ENCODE measurements around the gene VHLL. TPM values are rescaled to one million over a fixed set of nuclear protein-coding genes. Genes with fewer than 3 reads are reported as not detected.
A peak's percentile ranks its signal among the peaks of the same experiment; 100 is the strongest.

VHLL gene
- total and polyA plus RNA-seq, 2 of the 13 experiments (the other 11 are each of a cell fraction or from before 2014, with no cell fraction given): 0.24 TPM; not detected in 1

DNA sequence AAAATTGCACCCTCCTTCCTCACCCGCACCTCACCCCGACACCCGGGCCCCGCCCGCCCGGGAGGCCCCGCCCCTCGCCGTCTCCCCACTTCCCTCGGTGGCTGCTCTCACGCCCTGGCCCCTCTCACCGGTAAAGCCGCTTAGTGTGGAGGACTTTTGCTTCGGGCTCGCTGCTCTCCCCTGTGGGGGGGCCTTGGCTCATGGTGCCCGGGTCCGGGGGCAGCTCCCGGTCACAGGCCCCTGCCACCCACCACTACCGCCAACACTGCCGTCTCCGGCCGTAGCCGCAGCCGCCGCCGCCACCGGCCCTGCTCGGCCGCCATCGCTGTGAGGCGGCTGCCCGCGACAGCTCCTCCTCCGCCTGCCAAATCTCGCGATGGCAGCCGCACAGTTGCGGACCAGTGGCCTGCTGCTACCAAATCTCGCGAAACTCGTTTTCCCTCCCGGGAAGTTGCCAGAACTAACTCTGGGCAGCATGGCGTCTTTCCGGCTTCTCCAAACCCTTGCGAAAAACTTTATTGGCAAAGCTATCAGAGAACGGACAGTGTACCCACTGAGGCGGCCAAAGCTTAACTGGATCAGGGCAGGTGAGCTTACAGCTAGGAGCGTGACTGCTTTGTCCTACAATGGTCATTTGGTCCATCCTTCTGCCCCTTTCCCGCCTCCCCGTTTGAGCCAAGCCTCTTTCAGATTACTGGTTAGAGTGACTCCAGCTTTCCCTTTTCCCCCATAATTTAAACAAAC lies 16.5 kb downstream of the VHLL start, which contains the start of gene SMG5 (continued):
- TF ChIP-seq NFE2L1 (CRISPR knock-in tag; IDR thresholded peaks at IDR 0.05; ENCODE audit: borderline replicate concordance) (no peak), SCMH1 (CRISPR knock-in tag; IDR thresholded peaks at IDR 0.05; ENCODE audit: borderline replicate concordance) (no peak), FOXP1 (IDR thresholded peaks at IDR 0.05) (no peak), FOXP1 (CRISPR knock-in tag; IDR thresholded peaks at IDR 0.05) (no peak), ZNF841 (CRISPR knock-in tag; IDR thresholded peaks at IDR 0.05; ENCODE audit: borderline replicate concordance) (no peak), CSRNP1 (CRISPR knock-in tag; IDR thresholded peaks at IDR 0.05) (no peak), MBD4 (IDR thresholded peaks at IDR 0.05; ENCODE audit: borderline replicate concordance, low read length) (no peak), KMT2B (CRISPR knock-in tag; IDR thresholded peaks at IDR 0.05) (peak; percentile 86), EEA1 (CRISPR knock-in tag; IDR thresholded peaks at IDR 0.05; ENCODE audit: borderline replicate concordance) (0 out of 2 replicates have a peak, but pooled peaks have one; percentile 79), BRCA1 (CRISPR knock-in tag; IDR thresholded peaks at IDR 0.05) (no peak), ZMAT3 (CRISPR knock-in tag; conservative IDR thresholded peaks at IDR 0.05) (peak; percentile 81; the same call in 1 of the 2 replicates), ZFP36 (IDR thresholded peaks at IDR 0.05; ENCODE audit: borderline replicate concordance, low read depth, low read length, partially characterized antibody) (no peak), ZBTB2 (CRISPR knock-in tag; IDR thresholded peaks at IDR 0.05; ENCODE audit: low read depth) (peak; percentile 74), CAMTA2 (CRISPR knock-in tag; IDR thresholded peaks at IDR 0.05; ENCODE audit: borderline replicate concordance) (no peak), DDIT3 (CRISPR knock-in tag; IDR thresholded peaks at IDR 0.05) (no peak), ZNF136 (CRISPR knock-in tag; IDR thresholded peaks at IDR 0.05; ENCODE audit: low read depth) (peak; percentile 90; the same call in 1 of the 2 replicates), ZNF225 (CRISPR knock-in tag; IDR thresholded peaks at IDR 0.05) (no peak), CCDC6 (CRISPR knock-in tag; IDR thresholded peaks at IDR 0.05) (peak; percentile 70; the same call in 1 of the 2 replicates), SAFB2 (CRISPR knock-in tag; IDR thresholded peaks at IDR 0.05; ENCODE audit: borderline replicate concordance, low read depth) (peak; percentile 48; the same call in 1 of the 2 replicates), IKZF4 (CRISPR knock-in tag; IDR thresholded peaks at IDR 0.05; ENCODE audit: borderline replicate concordance, low read depth, not compliant biosample characterization) (peak; percentile 71)
- TF ChIP-seq, protein P1, sequence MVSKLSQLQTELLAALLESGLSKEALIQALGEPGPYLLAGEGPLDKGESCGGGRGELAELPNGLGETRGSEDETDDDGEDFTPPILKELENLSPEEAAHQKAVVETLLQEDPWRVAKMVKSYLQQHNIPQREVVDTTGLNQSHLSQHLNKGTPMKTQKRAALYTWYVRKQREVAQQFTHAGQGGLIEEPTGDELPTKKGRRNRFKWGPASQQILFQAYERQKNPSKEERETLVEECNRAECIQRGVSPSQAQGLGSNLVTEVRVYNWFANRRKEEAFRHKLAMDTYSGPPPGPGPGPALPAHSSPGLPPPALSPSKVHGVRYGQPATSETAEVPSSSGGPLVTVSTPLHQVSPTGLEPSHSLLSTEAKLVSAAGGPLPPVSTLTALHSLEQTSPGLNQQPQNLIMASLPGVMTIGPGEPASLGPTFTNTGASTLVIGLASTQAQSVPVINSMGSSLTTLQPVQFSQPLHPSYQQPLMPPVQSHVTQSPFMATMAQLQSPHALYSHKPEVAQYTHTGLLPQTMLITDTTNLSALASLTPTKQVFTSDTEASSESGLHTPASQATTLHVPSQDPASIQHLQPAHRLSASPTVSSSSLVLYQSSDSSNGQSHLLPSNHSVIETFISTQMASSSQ (IDR thresholded peaks at IDR 0.05; ENCODE audit: low read depth): no peak
- TF ChIP-seq, protein P1 (CRISPR knock-in tag; IDR thresholded peaks at IDR 0.05; ENCODE audit: borderline replicate concordance): peak; percentile 76; the same call in 1 of the 2 replicates
